Measurements from ENCODE around the gene CXXC1.

Gene CXXC1

GRCh38 chr18:50273203-50274043 is 14.1 kb downstream of the CXXC1 start:
- no peak for TF ChIP-seq CTCF (IDR thresholded peaks at IDR 0.05; ENCODE audit: low read depth, low read length)

GRCh38 chr18:50272568-50272967 is 14.9 kb downstream of the CXXC1 start:
- DNase-seq (ENCODE audit: extremely low read depth, low read depth): no peak
- TF ChIP-seq CTCF (IDR thresholded peaks at IDR 0.05; ENCODE audit: low read depth, low read length): no peak

More at GRCh38 chr18:50273203-50274043, 14.1 kb downstream of the CXXC1 start:
- DNase-seq (ENCODE audit: extremely low read depth, low read depth): no peak

GRCh38 chr18:50268022-50268747 is 19.3 kb downstream of the CXXC1 start:
- DNase-seq (ENCODE audit: extremely low read depth, low read depth): no peak
- peak; percentile 76 for TF ChIP-seq CTCF (IDR thresholded peaks at IDR 0.05; ENCODE audit: low read depth, low read length)

- peak; percentile 60 for DNase-seq (ENCODE audit: extremely low read depth, low read depth)
- TF ChIP-seq CTCF (IDR thresholded peaks at IDR 0.05; ENCODE audit: low read depth, low read length): no peak
These were observed 21.2 kb downstream of the CXXC1 start, which contains the start of gene CFAP53 for GRCh38 chr18:50266248-50266704. Gene CFAP53 (minus strand): TSS chr18:50266495. CDS start chr18:50266404, 91 bp downstream.

GRCh38 chr18:50262977-50263376 is 24.5 kb downstream of the CXXC1 start:
- DNase-seq (ENCODE audit: extremely low read depth, low read depth): no peak
- TF ChIP-seq CTCF (IDR thresholded peaks at IDR 0.05; ENCODE audit: low read depth, low read length): no peak

GRCh38 chr18:50250935-50251334 is 36.6 kb downstream of the CXXC1 start:
- no peak for TF ChIP-seq CTCF (IDR thresholded peaks at IDR 0.05; ENCODE audit: low read depth, low read length)

GRCh38 chr18:50249576-50249975 is 37.9 kb downstream of the CXXC1 start:
- no peak for TF ChIP-seq CTCF (IDR thresholded peaks at IDR 0.05; ENCODE audit: low read depth, low read length)
- DNase-seq (ENCODE audit: extremely low read depth, low read depth): no peak

More at GRCh38 chr18:50250935-50251334, 36.6 kb downstream of the CXXC1 start:
- DNase-seq (ENCODE audit: extremely low read depth, low read depth): no peak
